Measurements from ENCODE around the gene ABHD17A.

The ABHD17A gene

DNA sequence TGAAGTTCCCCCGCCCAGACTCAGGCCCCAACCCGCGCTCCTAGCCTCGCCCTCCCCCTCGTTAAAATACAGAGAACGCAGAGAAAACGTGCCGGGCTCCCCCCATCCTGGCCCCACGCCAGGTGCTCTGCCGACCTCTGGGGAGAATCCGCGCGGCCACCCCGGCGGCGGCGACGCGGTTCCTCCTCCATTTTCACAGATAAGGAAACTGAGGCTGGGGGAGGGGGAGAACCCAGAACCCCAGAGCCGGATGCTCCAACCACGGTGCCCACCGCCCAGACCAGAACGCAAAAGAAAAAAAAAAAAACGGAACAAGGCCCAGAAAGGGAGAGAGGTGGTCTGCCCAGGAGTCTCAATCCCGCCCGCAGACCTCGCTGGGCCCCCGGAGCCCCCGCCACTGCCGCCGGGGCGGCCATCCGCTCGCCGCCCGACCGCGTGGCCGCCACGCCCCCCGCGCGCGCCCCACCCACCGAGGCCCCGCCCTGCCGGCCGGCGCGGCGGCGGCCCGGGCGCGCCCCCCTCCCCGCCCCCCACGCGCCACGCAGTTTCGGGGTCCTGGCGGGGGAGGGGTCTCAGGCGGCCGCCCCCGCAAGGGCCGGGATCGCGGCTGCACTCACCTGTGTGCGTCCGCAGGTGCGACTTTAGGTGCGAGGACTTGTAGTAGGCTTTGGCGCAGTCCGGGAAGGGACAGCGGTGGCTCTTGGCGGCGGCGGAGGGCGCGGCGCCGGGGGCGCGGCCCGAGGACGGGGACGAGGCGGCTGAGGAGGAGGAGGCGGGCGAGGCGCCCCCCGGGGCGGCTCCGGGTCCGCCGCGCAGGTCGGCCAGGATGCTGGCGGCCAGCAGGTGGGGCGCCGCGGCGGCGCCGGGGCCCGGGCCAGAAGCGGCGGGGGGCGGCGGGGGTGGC lies 22.6 kb downstream of the ABHD17A start:
- no peak for DNase-seq

DNA sequence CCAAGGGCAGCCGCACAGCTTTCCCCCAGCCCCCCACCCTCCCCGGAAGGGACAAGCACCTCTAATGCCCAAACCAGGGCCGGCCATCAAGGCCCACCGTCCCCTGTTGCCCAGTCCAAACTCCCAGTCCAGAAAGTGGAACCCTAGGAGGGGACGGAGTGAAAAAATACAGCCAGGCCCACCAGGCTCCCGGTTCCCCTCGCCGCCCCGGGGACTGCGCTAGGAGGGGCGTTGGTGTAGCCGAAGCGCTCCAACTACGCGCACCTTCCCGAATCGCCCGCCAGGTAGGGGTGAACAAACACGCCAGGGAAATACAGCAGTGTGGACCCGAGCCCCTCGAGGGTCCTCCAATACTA lies 23.2 kb downstream of the ABHD17A start:
- no peak for DNase-seq

DNA sequence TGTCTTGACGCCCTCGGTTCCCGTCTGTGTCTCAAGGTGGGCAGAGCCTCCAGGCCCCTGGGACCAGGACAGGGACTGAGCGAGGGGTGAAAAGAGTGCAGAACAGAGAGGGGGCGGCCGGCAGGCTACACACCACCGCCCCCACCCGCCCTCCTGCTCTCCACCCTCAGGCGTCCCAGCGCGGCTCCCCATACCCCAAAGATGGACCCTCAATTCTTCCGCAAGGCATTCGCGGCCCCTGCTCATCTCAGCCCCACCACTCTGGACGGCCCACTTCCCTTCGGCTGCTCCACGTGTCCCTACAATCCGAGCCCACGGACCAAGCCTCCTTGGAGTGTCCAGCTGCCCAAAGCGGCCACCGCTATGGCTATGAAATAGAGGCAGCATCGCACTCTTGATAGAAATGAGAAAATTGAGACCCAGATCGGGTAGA lies 23.7 kb downstream of the ABHD17A start:
- no peak for DNase-seq

DNA sequence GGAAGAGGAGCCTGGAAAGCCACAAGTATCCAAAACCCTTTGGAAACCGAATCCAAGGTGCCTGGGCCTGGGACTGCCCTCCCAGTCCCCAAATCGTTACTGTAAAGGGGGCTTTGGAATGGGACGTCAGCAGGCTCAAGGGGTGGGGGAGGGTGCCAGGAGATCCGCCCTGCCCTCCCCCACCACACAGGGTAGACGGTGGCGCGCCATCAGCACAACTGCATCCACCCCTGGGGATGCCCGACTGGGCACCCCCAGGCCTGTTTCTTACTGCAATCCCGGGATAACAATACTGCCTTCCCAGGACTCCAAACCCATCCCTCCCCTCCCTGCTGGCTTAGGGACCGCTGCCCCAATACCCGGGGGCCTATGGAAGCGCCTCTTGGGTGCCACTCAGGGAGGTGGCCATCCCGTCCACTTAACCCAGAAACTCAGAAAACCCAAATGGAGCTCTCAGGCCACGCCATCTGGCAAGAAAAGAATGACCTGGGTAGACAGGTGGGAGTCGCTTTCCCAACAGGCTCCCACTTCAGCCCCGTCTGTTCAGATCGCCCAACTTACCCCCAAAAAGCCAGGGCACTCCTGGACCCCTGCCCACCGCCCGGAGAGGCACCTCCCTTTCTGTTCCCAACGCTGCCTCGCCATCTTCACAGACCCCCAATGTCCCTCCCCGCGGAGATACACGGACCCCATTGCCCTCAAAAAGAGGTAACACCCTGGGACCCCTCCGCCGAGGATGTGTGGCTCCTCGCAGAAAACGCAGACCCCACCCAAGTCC lies 24.3 kb downstream of the ABHD17A start:
- DNase-seq: no peak

DNA sequence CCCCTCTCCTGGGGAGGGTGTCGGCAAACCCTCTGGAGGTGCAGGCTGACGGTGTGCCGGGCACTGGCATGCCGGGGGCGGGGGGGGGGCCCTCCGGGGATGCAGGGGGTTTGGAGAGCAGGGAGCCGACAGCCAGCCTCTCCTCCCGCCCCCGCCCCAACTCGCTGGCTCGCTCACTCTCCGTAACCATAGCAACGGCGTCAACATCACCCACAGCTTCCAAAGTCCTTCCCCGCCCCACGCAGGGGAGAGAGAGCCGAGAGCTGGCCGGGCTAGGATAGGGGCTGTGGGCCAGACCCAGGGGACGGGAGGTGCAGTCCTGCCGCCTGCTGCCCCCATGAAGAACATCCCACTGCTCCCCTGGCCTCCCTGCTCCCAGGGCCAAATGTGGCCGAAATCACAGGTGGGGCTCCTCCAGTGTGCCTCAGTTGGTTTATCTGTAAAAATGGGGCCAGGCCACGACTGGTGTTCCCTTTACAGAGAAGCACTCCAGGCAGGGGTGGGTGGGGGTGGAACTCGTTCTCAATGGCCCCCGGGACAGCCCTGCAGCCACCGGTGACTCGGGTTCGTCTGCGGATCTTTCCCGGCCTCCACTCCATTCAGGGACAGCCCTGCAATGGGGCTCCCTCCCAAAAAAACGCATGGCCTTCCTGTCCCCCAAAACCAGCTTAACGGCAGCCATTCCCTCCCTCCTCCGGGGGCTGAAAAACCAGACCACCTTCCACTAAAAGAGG lies 25.1 kb downstream of the ABHD17A start:
- DNase-seq: no peak

DNA sequence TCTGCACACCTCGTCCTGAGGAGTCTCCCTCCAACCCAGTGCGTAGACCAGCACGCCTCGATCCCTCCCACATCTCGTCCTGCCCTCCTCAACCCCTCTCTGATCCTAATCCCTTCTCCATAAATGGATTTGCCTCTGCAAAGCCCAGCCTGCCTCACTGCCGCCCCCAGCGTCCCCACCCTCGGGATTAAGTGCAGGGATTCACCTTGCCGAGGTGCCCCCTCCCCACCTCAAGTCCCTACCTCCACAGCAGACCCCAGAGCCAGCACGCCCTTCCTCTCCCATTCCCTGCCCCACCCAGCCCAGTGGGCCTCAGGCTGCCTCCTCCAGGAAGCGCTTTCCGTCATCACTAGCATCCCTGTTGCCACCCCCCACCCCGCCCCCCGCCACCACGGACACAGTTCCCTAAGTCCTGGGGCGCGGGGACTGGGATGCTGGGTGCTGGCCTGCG lies 25.9 kb downstream of the ABHD17A start:
- no peak for DNase-seq

DNA sequence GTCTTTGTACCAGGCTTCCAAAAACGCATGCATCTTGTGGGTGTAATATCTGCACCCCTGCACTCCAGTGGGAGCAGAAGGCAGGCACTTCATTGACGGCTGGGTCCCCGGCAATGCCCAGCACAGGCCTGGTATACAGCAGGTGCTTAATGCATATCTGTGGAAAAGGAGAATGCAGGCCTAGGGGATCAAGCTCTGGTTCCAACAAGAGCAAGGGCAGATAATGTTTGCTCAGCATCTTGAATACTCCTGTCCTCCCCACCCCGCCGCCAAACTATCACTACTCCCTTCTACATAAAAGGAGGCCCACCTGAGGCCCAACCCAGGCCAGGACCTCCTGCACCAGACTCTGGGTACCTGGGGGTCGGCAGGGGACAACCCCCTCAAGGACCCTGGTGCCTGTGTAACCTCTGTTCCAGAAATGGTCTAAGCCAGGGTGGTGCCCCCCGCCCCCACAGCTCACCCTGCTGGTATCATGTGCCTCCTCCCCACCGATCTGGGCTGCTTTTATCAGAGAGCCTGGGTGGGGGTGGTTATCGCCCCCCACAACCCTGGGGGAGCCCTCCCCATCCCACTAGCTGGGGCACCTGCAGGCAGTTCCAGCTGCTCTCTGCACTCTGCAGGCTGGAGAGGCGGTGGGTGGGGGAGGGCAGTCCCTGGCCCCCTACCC lies 26.7 kb downstream of the ABHD17A start:
- no peak for DNase-seq

DNA sequence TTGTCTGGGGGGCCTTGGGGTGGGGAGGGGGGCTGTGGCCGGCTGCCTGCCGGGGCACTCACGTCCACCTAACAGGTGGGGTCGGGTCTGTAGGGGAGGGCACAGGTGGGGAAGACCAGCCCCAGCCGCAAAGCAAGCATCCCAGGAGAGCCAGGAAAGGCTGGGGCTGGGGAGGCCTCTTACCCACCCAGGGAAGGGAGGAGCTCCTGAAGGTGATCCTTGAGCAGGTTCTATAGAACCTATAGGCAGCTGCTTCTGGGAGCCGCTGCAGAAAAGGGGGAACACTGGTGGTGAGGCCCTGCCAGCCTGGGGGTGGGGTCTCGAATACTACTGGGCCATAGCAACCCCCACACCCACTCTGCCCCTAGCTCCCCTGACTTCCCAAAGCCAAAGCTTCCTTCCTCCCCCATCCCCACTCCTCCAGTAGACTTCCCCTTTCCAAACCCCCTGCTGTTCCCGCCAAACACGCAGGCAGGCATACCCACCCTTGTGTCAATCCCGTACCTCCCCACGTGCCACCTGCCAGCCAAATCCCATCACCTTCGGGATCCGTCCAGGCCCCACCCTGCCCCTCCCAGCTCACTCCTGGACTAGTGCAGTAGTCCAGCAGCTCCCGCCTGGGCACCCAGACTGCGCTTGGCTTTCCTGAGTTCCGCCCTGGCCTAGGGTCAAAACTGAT lies 27.5 kb downstream of the ABHD17A start:
- no peak for DNase-seq

DNA sequence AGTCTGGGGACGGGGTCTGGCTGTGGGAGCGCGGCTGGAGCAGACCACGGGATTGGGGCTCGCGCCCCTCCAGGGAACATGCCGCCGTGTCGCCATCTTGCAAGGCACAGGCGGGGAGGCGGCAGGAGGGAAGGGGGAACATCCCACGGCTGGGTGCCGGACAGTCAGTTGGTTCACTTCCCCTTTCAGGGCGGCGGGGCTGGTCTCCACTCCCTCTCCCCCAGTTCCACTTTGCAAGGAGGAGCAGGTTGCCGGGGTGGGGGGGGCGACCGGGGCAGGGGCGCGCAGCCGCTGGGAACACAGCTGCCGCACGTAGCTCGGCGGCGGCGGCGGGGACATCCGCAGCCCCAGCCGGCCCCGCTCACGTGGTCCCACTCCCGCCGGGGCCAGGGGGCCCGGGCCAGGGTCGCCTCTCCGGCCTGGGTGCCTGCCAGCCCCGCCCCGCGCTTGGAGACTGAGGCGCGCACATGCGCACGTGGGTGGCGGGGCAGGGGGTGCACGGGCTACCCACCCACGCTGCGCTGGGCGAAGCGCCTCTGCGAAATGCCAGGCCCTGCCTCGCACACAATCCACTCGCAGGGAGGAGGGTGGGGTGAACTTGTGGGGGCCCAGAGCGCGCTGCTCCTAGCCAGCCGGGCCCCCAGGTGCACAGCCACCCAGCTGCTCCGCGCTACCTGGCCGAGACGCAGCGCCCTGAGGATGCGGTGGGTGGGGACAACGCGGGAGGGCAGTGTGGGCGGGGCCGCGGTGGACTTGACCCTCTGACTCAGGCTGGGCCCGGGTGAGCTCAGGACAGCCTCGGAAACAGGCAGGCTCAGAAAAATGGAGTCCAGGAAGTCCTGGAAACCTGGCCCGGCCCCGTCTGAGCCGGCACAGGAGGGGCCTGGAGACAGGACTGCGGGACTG lies 28.3 kb downstream of the ABHD17A start:
- no peak for DNase-seq

DNA sequence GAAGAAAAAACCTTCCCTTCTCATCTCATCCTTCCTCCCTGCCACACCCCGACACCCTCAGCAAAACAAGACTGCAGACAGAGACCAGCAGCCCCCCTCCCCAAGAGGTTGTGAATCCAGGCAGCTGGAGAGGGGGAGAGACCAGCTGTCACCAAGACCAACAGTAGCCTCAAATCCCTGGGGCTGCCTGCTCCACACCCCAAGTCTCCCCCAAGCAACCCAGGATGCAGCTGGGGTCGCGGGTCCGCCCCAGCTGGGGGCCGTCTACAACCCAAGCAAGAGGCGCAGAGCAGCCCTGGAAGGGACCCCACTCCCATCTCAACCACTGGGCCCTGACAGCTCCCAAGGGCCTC lies 29.0 kb downstream of the ABHD17A start:
- DNase-seq: no peak

DNA sequence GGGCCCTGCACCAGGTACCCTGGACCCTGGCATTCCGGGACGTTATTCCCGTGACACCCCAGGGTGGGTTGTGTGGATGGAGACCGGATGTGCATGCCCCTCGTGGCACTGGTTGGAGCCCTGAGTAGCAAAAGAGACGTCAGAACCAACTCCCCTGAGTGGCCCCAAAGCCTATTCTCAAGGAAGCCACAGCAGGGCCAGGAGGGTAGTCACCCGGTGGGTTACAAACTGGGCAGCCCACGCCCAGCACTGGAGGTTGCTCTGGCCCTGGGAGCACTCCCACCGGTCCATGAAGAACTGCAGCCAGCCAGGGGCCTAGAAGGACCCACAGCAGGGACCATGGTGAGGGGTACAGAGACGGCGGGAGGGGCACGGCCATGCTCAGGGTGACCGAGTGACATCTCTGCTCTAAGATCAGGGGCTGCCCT lies 29.5 kb downstream of the ABHD17A start:
- no peak for DNase-seq

DNA sequence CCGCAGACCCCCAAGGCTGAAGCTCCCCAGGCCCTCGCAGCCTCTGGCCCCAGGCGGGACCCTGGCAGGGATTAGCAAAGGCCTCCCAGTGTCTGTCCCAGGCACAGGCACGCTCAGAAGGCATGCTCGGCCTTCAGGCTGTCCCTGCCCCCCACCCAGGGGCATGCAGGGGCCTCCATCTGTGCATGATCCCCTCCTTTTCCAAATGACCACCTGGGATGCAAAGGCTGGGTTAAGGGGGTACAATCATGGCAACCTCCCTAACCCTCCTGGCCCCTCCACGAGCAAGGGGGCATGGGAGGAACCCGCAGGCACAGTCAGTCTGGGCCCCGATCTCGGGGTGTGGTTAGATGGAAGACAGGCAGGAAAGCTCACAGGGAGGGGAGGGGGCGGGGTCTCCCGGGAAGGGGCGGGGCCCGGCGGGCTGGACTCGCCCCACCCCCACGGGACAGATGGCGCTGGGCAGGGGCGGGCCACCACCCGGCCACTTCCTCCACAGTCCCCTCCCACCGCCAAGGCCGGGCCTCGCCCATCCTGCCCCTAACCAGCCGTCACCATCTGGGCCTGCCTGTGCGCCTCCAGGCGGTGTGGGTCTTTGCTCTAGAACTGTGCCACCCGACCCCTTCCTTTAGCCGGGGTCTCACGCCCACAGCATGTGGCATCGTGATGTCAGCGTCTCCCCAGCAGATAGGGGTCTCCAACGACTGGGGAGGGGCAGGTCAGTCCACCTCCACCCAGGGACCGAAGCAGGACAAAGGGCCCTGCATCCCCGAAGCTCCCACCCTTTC lies 30.1 kb downstream of the ABHD17A start:
- no peak for DNase-seq

DNA sequence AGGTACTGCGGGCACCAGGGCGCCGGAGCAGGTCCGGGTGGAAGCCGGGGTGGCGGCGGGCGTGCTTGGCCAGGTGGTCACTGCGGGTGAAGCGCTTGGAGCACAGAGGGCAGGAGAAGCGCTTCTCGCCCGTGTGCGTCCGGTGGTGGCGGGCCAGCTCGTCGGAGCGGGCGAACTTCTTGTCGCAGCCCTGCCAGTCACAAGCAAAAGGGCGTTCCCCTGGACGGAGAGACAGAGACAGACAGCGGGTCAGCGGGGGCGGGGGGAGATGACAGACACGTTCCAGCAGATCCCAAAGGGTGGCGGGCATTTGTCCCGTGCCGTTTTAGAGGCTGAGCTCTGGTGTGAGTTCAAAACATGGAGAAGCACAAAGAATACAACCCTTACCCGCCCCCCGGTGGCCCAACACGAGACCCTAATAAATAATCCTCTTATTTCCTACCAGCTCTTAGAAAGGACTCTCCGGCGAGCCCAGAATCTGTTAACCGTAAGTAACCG lies 30.7 kb downstream of the ABHD17A start:
- DNase-seq: no peak

DNA sequence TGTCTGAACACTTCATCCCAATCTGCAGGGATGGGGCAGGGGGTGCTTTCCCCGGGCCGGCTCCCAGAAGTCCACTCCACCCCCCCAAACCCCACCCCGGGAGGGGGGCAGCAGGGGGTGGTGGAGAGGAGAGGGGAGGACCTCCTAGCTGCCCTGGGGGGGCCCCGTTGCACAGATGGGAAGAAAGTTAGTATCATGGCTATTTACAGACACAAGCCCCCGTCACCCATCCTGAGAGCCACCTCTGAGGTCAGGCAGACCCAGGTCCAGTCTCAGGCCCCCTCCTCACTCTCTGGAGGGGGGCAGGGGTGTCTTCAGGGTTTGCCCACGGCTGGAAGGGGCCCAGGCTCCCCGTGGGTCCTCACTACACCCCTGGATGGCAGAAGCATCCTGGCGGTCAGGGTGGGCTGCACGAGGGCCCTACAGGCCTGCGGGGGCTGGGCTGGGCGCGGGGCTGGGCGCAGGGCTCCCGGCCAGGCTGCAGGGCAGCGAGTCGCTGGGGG lies 31.2 kb downstream of the ABHD17A start:
- no peak for DNase-seq

DNA sequence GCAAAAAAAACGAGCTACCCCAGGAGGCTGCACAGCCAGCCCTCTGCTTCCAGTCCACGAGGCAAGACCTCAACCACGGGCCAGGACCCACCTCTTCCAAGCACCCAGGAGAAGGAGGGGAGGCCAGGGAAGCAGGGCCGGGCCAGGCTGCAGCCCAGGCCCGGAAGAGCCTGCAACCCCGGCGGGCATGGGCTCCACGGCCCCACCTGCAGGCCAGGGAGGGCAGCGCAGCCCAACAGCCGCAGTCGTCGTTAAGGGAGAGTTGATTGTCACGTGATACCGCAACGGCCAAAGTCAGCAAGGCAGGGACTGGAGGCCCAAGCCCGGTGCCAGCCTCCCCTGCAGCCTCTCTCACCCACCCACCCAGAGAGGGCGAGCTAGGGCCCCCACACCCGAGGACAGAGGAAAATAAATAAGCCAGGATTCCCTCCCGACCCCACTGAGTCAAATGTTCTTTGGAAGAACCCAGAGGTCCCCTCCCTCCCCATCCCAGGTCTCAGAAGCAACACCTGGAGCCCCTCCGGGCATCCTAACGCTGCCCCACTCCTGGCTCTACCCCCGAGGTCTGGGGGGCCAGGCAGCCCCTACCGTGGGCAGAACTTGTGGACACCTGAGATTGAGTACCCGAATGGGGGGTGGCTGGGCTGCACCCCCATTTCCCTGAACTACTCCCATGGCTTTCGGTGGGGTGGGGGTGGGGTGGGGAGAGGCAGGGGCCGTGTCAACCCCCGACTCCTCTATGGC lies 31.8 kb downstream of the ABHD17A start:
- DNase-seq: no peak

DNA sequence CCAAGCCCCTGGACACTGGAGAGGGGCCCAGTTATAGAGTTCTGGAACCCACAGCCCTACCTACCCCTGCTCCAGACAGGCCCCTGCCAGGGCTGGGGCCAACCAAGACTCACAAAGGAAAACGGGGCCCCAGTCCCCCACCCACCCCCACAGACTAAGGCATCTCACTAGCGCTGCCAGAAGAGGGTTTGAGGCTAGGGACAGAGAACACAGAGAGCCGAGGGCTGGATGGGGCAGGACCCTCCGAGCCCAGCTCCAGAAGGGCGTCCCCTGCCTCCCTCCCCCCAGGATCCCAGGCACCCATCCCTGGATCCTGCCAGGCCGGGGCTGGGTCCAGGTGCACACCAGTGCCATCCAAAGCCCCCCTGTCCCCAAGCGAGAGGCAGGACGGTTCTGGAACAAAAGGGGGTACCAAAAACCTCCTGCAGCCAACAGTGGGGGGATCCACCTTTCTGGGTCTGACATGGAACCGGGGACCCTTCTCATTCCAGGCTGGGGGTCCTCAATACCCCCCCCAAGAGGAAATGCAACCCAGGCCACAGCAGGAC lies 32.6 kb downstream of the ABHD17A start:
- DNase-seq: no peak

DNA sequence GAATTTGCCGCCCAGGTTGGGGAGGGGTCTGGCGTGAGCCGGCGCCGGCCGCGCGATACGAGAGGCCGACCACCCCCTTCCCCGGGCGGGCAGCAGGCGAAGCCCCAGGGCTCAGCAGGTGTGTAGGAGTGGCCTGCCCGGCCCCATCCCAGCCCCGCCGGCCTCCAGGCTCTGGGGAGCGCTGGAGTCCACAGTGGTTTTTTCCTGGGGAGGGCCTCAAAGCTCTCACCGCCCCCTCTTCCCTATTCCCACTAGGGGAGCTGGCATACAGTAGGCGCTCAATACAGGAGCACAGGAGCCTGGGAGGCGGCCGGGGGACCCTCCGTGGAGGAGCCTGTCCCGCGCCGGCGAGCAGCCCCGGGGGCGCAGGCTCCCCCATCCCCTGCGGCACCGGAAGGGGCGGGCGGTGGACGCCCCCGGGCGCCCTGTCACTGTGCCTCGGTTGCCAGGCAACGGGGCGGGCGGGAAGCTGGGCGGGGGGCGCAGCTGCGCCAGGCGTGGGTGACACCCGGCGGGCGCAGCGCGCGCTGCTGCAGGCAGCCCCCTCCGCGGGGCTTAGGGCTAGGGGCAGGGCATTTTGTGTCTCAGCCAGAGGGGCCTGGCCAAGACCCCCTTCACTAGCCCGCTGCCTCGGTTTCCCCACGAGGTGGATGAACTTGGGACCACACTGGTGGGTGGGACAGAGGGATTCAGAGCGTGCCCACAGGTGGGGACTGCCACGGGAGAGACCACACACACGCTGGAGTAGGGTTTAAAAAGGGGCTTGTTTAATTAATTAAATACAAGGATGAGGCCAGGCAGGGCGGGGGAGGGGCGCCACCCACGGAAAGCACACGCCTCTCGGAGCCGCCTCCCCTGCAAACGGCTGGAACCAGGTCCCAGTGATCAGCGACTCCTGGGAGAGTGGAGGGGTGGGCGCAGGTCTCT lies 33.4 kb downstream of the ABHD17A start:
- DNase-seq: no peak
